ENCODE measurements around the gene CDKAL1. TPM values are rescaled to one million over a fixed set of nuclear protein-coding genes. Genes with fewer than 3 reads are reported as not detected.
A peak's percentile ranks its signal among the peaks of the same experiment; 100 is the strongest.

The CDKAL1 gene
- total and polyA plus RNA-seq, 2 of the 13 experiments (the other 11 are each of a cell fraction or from before 2014, with no cell fraction given): 9.5 to 27.7 TPM

DNA sequence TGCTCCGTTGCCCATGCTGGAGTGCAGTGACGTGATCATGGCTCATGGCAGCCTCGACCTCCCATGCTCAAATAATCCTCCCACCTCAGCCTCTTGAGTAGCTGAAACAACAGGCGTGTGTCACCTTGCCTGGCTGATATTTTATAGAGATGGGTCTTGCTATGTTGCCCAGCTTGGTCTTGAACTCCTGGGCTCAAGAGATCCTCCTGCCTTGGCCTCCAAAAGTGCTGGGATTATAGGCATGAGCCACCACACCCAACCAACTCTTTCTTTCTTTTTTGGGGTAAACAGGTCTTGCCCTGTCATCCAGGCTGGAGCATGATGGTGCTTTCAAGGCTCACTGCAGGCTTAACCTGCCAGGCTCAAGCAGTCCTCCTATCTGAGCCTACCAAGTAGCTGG lies 266.4 kb downstream of the CDKAL1 start:
- no peaks in the 10 kb centered on the region for H3K79me2 ChIP-seq (ENCODE audit: insufficient read depth, low read length)
- CTCF ChIA-PET (ENCODE audit: low intra/inter-chr PET ratio, low total read pairs): no interaction called here
- H3K36me3 ChIP-seq (replicated peaks in 1 of 2; ENCODE audit: control insufficient read depth in 1 of 2, insufficient read depth in 2 of 2, low read length in 2 of 2): no peaks in the 10 kb centered on the region; a peak in 1 of 5 replicates
- TF ChIP-seq ZNF205 (CRISPR knock-in tag; IDR thresholded peaks at IDR 0.05) (no peak), ZNF629 (CRISPR knock-in tag; conservative IDR thresholded peaks at IDR 0.05) (no peak), ZNF121 (CRISPR knock-in tag; IDR thresholded peaks at IDR 0.05) (peak; percentile 72)
- H3K9ac ChIP-seq (ENCODE audit: insufficient read depth, low read depth, low read length): no peak overlapping the region
- POLR2A ChIA-PET: no interaction called here
- FAIRE-seq (no peak), DNase-seq (ENCODE audit: low spot score) (no peak), ATAC-seq (no peak)
- no peaks in the 10 kb centered on the region for H3K27me3 ChIP-seq (ENCODE audit: control insufficient read depth in 1 of 2, insufficient read depth in 2 of 2, low read length in 2 of 2)
- WGBS (ENCODE audit: low lambda C conversion rate): 97% methylated on average over 4 of the region's 4 CpGs
- in situ Hi-C loops (cut with HindIII; ENCODE audit: extremely low pct_ligation_motif_present, low pct_unique_long_range_greater_than_20kb): no loop called here
- no peak overlapping the region for H3K4me2 ChIP-seq (ENCODE audit: low read depth, low read length)
- no peak overlapping the region for H2AFZ ChIP-seq (ENCODE audit: low read length)
- no TSS peak for BruUV-seq (replicated peaks)
- H3K9me3 ChIP-seq (ENCODE audit: low read length): no peaks in the 10 kb centered on the region
- no peaks in the 10 kb centered on the region for H4K20me1 ChIP-seq (ENCODE audit: insufficient read depth, low read length)
- no peak overlapping the region for H3K27ac ChIP-seq (ENCODE audit: extremely low read length, insufficient read depth, low read length)
- H3K4me3 ChIP-seq (replicated peaks in 1 of 3; ENCODE audit: insufficient read depth in 1 of 3, low read depth in 2 of 3, low read length in 3 of 3): no peak overlapping the region
- intact Hi-C loops (cut with micrococcal nuclease; ENCODE audit: unreplicated experiment): no loop called here
- H3K4me1 ChIP-seq (ENCODE audit: insufficient read depth, low read length): peaks cover 8% of the 10 kb centered on the region

DNA sequence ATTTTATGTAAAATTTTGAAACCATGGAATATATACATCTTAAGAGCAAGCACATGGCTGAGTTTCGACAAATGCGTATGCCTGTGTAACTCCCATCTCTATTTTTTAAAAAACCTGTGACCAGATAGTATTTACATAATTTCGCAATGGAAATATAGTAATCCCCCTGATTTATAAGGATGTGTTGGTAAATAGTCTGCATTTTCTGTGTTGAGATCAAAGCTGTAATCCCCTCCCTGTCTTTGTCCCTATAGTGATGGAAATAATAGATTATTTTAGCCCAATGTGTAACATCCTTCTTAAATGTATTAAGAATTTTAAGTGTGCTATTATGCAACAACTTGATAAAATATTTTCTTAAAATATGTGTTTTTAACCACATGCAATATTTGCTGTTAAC lies 267.3 kb downstream of the CDKAL1 start:
- no peak overlapping the region for H3K27ac ChIP-seq (ENCODE audit: extremely low read length, insufficient read depth, low read length)
- no peak for TF ChIP-seq ZIK1 (CRISPR knock-in tag; IDR thresholded peaks at IDR 0.05; ENCODE audit: borderline replicate concordance, low read depth)
- peak; percentile 49 for TF ChIP-seq CEBPB (IDR thresholded peaks at IDR 0.05; ENCODE audit: borderline replicate concordance, low read depth, low read length)
- TF ChIP-seq ZNF44 (CRISPR knock-in tag; IDR thresholded peaks at IDR 0.05): no peak
- no peak for TF ChIP-seq ZNF761 (CRISPR knock-in tag; conservative IDR thresholded peaks at IDR 0.05)
- no peaks in the 10 kb centered on the region; a peak in 1 of 5 replicates for H3K36me3 ChIP-seq (replicated peaks in 1 of 2; ENCODE audit: control insufficient read depth in 1 of 2, insufficient read depth in 2 of 2, low read length in 2 of 2)
- ChIA-PET POLR2A (no interaction called here), CTCF (ENCODE audit: low intra/inter-chr PET ratio, low total read pairs) (no interaction called here)
- ATAC-seq: no peak
- H3K27me3 ChIP-seq (ENCODE audit: control insufficient read depth in 1 of 2, insufficient read depth in 2 of 2, low read length in 2 of 2): no peaks in the 10 kb centered on the region
- H3K79me2 ChIP-seq (ENCODE audit: insufficient read depth, low read length): no peaks in the 10 kb centered on the region
- intact Hi-C loops (cut with micrococcal nuclease; ENCODE audit: unreplicated experiment): no loop called here
- BruUV-seq (replicated peaks): no TSS peak
- peaks cover under 1% of the 10 kb centered on the region for H3K4me1 ChIP-seq (ENCODE audit: insufficient read depth, low read length)
- no peaks in the 10 kb centered on the region for H3K9me3 ChIP-seq (ENCODE audit: low read length)
- H3K4me3 ChIP-seq (replicated peaks in 1 of 3; ENCODE audit: insufficient read depth in 1 of 3, low read depth in 2 of 3, low read length in 3 of 3): no peak overlapping the region
- H3K9ac ChIP-seq (ENCODE audit: insufficient read depth, low read depth, low read length): no peak overlapping the region
- H4K20me1 ChIP-seq (ENCODE audit: insufficient read depth, low read length): no peaks in the 10 kb centered on the region
- in situ Hi-C loops (cut with HindIII; ENCODE audit: extremely low pct_ligation_motif_present, low pct_unique_long_range_greater_than_20kb): no loop called here
- WGBS (ENCODE audit: low lambda C conversion rate): 98% methylated on average over 3 of the region's 3 CpGs
- DNase-seq (ENCODE audit: low spot score): no peak
- no peak overlapping the region for H3K4me2 ChIP-seq (ENCODE audit: low read depth, low read length)
- H2AFZ ChIP-seq (ENCODE audit: low read length): no peak overlapping the region
- FAIRE-seq: no peak
